ACC112 (cell line): ENCODE measurements around the gene TIMELESS.

Experiments
- H2AFZ ChIP-seq: fragments of 200-600 bp; sonication (generic); one replicate; pipeline ENCODE4 v1.6.0; 2017; ENCODE audit warnings: antibody characterized with exemption, low read length; ENCODE audit not compliant: unreplicated experiment
- H3K27ac ChIP-seq: fragments of 200-600 bp; sonication (generic); 2 replicates; pipeline ENCODE4 v1.5.1; 2014; ENCODE audit warnings: low read depth, mild to moderate bottlenecking, antibody characterized with exemption, low read length, moderate library complexity
- H3K27me3 ChIP-seq: fragments of 200-600 bp; sonication (generic); 2 replicates; pipeline ENCODE4 v1.6.1; 2014; ENCODE audit warnings: mild to moderate bottlenecking, antibody characterized with exemption, low read length, moderate library complexity, mixed read lengths; ENCODE audit not compliant: insufficient read depth
- H3K36me3 ChIP-seq: fragments of 200-600 bp; sonication (generic); 2 replicates; pipeline ENCODE4 v1.6.1; 2016; ENCODE audit warnings: mild to moderate bottlenecking, antibody characterized with exemption, low read length, moderate library complexity, mixed read lengths; ENCODE audit not compliant: insufficient read depth
- H3K4me1 ChIP-seq: fragments of 200-600 bp; sonication (generic); one replicate; pipeline ENCODE4 v1.6.1; 2016; ENCODE audit warnings: low read length, mixed read lengths; ENCODE audit not compliant: insufficient read depth, unreplicated experiment, control insufficient read depth
- H3K4me3 ChIP-seq: fragments of 200-600 bp; sonication (generic); 2 replicates; pipeline ENCODE4 v1.5.1; 2014; ENCODE audit warnings: mild to moderate bottlenecking, low read depth, low read length
- H3K79me2 ChIP-seq: fragments of 200-600 bp; sonication (generic); one replicate; pipeline ENCODE4 v1.6.0; 2016; ENCODE audit warnings: low read length; ENCODE audit not compliant: control insufficient read depth, unreplicated experiment, insufficient read depth

The TIMELESS gene

GRCh38 chr12:56486694-56487093, 37.5 kb upstream of the TIMELESS start:
- no peaks in the 10 kb centered on the region for H3K79me2 ChIP-seq
- H3K36me3 ChIP-seq: no peaks in the 10 kb centered on the region
- no peak overlapping the region for H2AFZ ChIP-seq
- no peak overlapping the region for H3K4me3 ChIP-seq
- no peaks in the 10 kb centered on the region for H3K4me1 ChIP-seq
- no peak overlapping the region for H3K27ac ChIP-seq
- H3K27me3 ChIP-seq: peaks cover 11% of the 10 kb centered on the region

- no peaks in the 10 kb centered on the region for H3K79me2 ChIP-seq
- no peaks in the 10 kb centered on the region for H3K36me3 ChIP-seq
- no peak overlapping the region for H2AFZ ChIP-seq
- no peak overlapping the region for H3K27ac ChIP-seq
- H3K4me3 ChIP-seq: no peak overlapping the region
- no peaks in the 10 kb centered on the region for H3K4me1 ChIP-seq
- H3K27me3 ChIP-seq: no peaks in the 10 kb centered on the region; the same call in 1 of the 2 replicates
These were observed 35.3 kb upstream of the TIMELESS start for GRCh38 chr12:56484566-56484965.

- no peak overlapping the region for H3K4me3 ChIP-seq
- H3K27ac ChIP-seq: no peak overlapping the region
- no peaks in the 10 kb centered on the region for H3K4me1 ChIP-seq
- no peak overlapping the region for H2AFZ ChIP-seq
- H3K79me2 ChIP-seq: no peaks in the 10 kb centered on the region
- no peaks in the 10 kb centered on the region for H3K36me3 ChIP-seq
- no peaks in the 10 kb centered on the region for H3K27me3 ChIP-seq
These were observed 30.4 kb upstream of the TIMELESS start for GRCh38 chr12:56479625-56480024.

- H2AFZ ChIP-seq: no peak overlapping the region
- H3K79me2 ChIP-seq: no peaks in the 10 kb centered on the region
- H3K27ac ChIP-seq: no peak overlapping the region
- no peaks in the 10 kb centered on the region for H3K36me3 ChIP-seq
- no peaks in the 10 kb centered on the region for H3K27me3 ChIP-seq
- H3K4me1 ChIP-seq: no peaks in the 10 kb centered on the region
- H3K4me3 ChIP-seq: no peak overlapping the region
These were observed 28.4 kb upstream of the TIMELESS start for GRCh38 chr12:56477521-56478225.

GRCh38 chr12:56476972-56477432, 27.8 kb upstream of the TIMELESS start:
- Histone ChIP-seq H3K27ac (no peak overlapping the region), H3K27me3 (no peaks in the 10 kb centered on the region), H2AFZ (no peak overlapping the region), H3K4me1 (no peaks in the 10 kb centered on the region), H3K4me3 (no peak overlapping the region), H3K36me3 (0 out of 2 replicates have a peak, but pooled peaks cover 2% of the 10 kb centered on the region), H3K79me2 (no peaks in the 10 kb centered on the region)

GRCh38 chr12:56476143-56476542, 26.9 kb upstream of the TIMELESS start:
- H3K79me2 ChIP-seq: peaks cover 3% of the 10 kb centered on the region
- H2AFZ ChIP-seq: no peak overlapping the region
- H3K27ac ChIP-seq: no peak overlapping the region
- H3K36me3 ChIP-seq: 0 out of 2 replicates have a peak, but pooled peaks cover 3% of the 10 kb centered on the region
- H3K4me1 ChIP-seq: no peaks in the 10 kb centered on the region
- H3K27me3 ChIP-seq: no peaks in the 10 kb centered on the region
- H3K4me3 ChIP-seq: no peak overlapping the region

- H3K27ac ChIP-seq: no peak overlapping the region
- H3K4me1 ChIP-seq: peaks cover 7% of the 10 kb centered on the region
- H3K4me3 ChIP-seq: no peak overlapping the region
- H3K36me3 ChIP-seq: 0 out of 2 replicates have a peak, but pooled peaks cover 3% of the 10 kb centered on the region
- no peaks in the 10 kb centered on the region for H3K27me3 ChIP-seq
- no peak overlapping the region for H2AFZ ChIP-seq
- H3K79me2 ChIP-seq: peaks cover 16% of the 10 kb centered on the region
These were observed 25.2 kb upstream of the TIMELESS start for GRCh38 chr12:56474389-56474788.

GRCh38 chr12:56469007-56469930, 20.0 kb upstream of the TIMELESS start:
- peak overlapping the region; percentile 88 for H2AFZ ChIP-seq
- peak overlapping the region; percentile 85 for H3K4me3 ChIP-seq
- 0 out of 2 replicates have a peak, but pooled peaks cover 3% of the 10 kb centered on the region for H3K36me3 ChIP-seq
- peaks cover 11% of the 10 kb centered on the region for H3K4me1 ChIP-seq
- H3K27ac ChIP-seq: peak overlapping the region; percentile 83; the same call in 1 of the 2 replicates
- H3K27me3 ChIP-seq: no peaks in the 10 kb centered on the region
- H3K79me2 ChIP-seq: peaks cover 25% of the 10 kb centered on the region

- H3K36me3 ChIP-seq: 0 out of 2 replicates have a peak, but pooled peaks cover 3% of the 10 kb centered on the region
- peaks cover 25% of the 10 kb centered on the region for H3K79me2 ChIP-seq
- no peaks in the 10 kb centered on the region for H3K27me3 ChIP-seq
- H3K4me3 ChIP-seq: peak within 1 kb of the TSS; percentile 85
- peaks cover 11% of the 10 kb centered on the region for H3K4me1 ChIP-seq
- H2AFZ ChIP-seq: peak within 1 kb of the TSS; percentile 88
- peak within 1 kb of the TSS; percentile 83 for H3K27ac ChIP-seq
These were observed 19.2 kb upstream of the TIMELESS start, which contains the start of gene SPRYD4 for GRCh38 chr12:56468216-56469006. TSS of gene SPRYD4 (plus strand) at chr12:56468578. CDS start at chr12:56468592, 14 bp downstream.

GRCh38 chr12:56462565-56462964, 13.3 kb upstream of the TIMELESS start:
- H3K27ac ChIP-seq: no peak overlapping the region
- H3K27me3 ChIP-seq: no peaks in the 10 kb centered on the region
- H2AFZ ChIP-seq: no peak overlapping the region
- H3K79me2 ChIP-seq: no peaks in the 10 kb centered on the region
- H3K36me3 ChIP-seq: no peaks in the 10 kb centered on the region
- no peak overlapping the region for H3K4me3 ChIP-seq
- peaks cover 9% of the 10 kb centered on the region for H3K4me1 ChIP-seq
